Left ventricle myocardium superior (tissue), 1 donor: ENCODE measurements around the gene LRRC4C. TPM values are rescaled to one million over a fixed set of nuclear protein-coding genes. Genes with fewer than 3 reads are reported as not detected.

ENCODE experiments used
- ATAC-seq: fragments of 200-7000 bp; cut with Tn5 transposase; one replicate; pipeline ENCODE4 v1.9.1; 2020; ENCODE audit warnings: mild to moderate bottlenecking, moderate library complexity
- DNase-seq: peaks from one replicate; pipeline ENCODE4 v3.0.0-alpha.2; 2020
- intact Hi-C: fragments of 100-400 bp; cut with micrococcal nuclease; formaldehyde crosslinking; loops from one replicate; pipeline ENCODE4 v1.11.0; 2022
- total RNA-seq: library from RNA; stranded (reverse); fragmentation: NEBNext Ultra II Directional; extraction: Animal tissue kit (Norgen Biotek cat#: 25700); gene quantifications from one replicate; pipeline ENCODE4 v1.2.1, GENCODE V29; 2021
- donor health status: DM: no; HTN: yes; CAD: no; lungs with severe emphysema.

The LRRC4C gene
- total RNA-seq, 1 donor from 2014 or later: 0.57 TPM

DNA sequence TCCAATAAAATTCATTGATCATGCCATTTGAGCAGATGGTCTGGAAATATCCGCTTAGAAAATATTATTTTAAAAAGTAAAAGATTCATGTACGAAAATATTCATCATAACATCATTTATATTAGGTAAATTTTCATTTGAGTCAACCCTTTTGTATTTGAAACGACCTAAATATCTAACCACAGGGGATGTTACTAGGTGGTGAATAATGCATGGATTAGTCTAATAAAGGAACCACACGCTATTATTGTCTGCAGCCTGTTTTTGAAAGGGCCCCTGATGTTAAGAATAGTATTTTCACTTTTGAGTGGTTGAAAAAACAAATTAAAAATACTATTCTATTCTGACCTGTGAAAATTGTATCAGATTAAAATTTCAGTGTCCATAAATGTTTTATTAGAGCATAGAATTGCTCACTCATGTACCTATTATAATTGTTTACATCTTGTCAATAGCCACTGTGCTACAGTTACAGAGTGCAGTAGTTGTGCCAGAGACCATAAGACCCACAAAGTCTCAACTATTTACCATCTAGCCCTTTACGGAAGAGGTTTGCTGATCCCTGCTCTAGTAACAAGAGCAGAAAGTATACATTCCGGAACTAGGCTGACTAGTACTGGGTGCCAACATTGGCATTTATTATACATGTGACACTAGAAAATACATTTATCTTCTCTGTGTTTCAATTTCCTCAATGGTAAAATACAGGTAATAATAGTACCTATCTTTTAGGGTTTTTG, 176.1 kb downstream of the LRRC4C start:
- DNase-seq: no peak
- ATAC-seq: no peak
- intact Hi-C loops: no loop called here

DNA sequence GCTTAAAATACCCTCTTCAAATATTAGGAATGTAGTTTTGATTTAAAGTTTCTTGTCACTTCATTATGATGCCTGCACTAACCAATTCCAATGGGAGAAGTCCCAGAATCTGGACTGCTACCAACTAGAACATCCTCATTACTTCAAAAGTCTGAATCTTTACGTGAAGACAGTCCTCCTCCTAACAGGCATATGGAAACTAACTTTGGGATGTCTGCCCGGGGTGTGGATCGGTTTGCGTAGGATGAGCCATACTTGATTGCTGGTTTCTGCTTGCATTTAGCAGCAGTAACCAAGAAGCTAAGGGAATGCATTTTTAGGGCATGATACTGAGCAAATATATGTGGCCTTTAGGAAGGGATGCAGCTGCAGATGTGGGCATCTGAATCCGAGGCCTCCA, 177.1 kb downstream of the LRRC4C start:
- intact Hi-C loops: no loop called here
- no peak for DNase-seq
- no peak for ATAC-seq

DNA sequence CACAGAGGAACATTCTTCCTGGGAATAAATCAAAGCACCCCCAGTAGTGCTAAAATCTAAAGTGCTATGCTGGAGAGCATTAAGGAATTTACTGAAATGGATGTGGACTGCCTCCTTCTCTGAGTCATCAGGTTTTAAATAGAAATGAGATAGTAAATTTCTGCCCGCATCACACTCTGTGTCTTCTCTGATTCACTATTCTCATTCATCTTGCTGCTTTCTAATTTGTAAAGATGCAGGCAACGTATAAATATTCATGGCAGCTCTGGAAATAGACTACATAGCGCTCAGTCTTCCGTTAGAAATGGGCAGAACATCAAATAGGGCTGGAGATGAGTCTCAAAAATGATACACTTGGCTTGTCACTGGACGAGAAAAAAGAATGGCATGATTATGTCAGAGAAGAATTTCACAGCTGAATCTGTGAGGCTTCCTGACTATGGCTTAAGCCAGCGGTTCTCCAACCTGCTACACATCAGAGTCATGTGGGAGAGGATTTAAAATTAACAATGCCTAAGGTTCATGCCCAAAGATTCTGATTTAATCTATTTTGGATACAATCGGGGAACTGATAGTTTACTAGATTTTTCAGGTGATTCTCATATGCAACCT, 178.2 kb downstream of the LRRC4C start:
- intact Hi-C loops: no loop called here
- peak; percentile 83 for ATAC-seq
- DNase-seq: no peak

DNA sequence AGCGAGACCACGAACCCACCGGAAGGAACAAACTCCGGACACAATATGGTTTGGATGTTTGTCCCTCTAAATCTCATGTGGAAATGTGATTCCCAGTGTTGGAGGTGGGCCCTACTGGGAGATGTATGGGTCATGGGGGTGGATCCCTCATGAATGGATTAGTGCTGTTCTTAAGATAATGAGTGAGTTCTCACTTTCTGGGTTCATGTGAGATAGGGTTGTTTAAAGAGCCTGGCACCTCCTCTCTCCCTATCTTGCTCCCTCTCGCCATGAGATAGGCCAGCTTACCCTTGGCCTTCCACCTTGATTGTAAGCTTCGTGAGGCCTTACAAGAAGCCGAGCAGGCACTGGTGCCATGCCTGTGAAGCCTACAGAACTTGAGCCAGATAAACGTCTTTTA, 184.6 kb downstream of the LRRC4C start:
- no peak for ATAC-seq
- intact Hi-C loops: no loop called here

DNA sequence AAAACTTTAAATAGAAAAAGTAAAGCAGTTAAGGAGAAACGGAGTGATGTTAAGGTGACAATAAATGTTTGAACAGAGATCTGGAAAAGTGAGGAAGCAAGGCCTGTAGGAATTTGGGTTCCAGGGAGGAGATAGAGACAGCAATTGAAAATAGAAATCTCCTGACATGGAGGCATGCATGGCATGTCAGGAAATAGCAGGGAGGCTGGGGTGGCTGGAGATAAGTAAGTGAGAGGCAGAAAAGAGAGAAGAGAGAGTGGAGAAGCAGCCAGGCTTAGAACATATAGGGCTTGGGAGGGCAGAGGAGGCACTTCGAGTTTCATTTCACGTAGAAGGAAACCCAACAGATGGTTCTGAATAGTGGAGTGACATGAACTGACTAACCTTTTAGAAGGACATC, 185.5 kb downstream of the LRRC4C start:
- ATAC-seq (peak; percentile 27), DNase-seq (no peak)
- intact Hi-C loops: no loop called here

More for the DNA sequence above, 184.6 kb downstream of the LRRC4C start:
- no peak for DNase-seq

DNA sequence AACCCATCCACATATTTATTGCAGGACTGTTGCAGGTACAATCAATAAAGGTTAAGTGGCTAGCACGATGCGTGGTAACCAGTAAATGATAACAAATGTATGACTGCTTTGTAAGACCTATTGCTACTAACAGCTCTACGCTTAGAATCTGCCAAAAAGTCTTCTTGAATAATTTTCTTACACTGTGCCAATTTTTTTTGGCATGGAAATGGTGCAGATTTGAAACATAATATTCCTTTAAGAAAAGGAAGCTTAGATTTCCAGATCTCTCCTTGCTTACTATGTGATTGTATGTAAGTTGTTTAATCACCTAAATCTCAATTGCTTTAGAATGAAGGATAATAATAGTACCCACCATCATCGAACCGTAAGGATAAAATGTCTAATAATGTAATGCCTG, 192.0 kb downstream of the LRRC4C start:
- intact Hi-C loops: no loop called here
- ATAC-seq: no peak
- no peak for DNase-seq

DNA sequence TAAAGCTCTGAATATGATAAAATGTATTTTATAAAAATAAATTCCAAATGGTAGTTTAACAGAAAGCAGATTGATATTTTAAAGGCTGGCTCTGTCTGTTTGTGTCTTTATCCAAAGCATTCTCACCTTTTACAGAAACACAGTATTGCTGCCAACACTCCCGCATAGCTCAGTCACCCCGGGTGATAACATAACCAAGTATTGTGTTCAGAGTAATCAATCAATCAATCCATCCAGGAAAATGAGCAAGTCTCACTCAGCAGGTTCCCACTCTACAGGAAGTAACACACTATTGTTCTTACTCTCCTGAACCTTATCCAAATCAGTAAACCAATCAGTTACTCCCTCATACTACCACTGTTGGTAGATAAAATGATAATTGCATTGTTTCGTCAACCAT, 203.4 kb downstream of the LRRC4C start:
- intact Hi-C loops: no loop called here
- ATAC-seq: no peak
- no peak for DNase-seq

DNA sequence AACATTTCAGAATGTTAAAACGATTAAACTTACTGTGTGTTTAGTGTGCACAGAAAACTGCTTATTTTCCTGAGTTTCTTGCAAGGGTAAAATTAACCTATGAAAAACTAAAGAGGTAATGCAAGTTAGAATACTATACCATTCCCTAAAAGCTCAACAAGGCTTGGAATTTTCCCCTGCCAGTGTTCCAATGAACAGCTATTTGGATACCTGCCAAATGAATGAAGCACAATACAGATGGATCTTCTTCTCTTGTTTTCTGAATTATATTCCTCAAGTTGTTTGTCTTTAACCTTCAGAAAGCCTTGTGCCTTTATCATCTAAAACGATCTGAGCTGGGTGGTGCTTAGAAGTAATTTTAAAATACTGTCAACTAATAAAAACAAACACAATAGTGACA, 204.5 kb downstream of the LRRC4C start:
- ATAC-seq: no peak
- DNase-seq: no peak
- intact Hi-C loops: no loop called here

DNA sequence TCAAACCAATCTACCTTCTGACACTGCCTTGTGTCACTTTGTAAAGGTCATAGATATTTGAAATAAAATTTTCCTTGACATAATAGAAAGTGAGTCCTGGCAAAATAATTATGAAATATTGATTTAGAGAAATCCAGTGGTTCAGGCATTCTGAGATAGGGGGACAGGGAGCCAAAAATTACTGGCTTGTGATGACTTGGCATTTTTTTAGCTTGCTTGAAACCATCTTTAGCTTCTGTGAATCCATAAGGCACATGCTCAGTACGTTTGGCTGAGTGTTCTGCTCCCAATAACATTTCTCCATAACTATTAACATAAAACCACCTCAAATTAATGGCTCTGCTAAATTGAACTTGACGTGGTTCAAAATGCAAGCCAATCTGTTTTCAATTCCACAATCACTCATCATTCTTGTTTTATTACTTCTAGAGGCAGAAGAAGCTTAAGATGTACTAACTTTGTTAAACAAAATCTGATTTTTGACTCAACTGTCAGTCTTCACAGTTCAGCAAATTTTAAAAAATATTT, 209.0 kb downstream of the LRRC4C start:
- no peak for DNase-seq
- ATAC-seq: no peak
- intact Hi-C loops: no loop called here

DNA sequence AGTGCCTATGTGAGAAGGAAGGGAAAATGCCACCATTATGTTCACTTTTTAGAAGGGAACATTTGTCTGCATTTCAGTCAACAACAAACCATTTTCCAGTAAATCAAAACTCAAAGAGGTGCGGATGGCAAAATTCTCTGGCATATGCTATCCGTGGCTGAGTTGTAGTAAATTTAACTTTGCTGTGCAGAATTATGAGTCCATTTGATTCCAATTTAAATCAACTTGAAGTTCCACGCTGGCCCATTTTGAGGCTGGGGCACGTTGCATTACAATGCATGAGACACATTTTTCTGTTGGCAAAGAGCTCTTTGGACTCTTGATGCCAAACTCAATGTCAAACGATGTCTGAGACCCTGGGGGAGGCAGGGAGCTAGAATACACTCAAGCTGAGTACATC, 211.8 kb downstream of the LRRC4C start:
- intact Hi-C loops: no loop called here
- no peak for ATAC-seq
- no peak for DNase-seq

DNA sequence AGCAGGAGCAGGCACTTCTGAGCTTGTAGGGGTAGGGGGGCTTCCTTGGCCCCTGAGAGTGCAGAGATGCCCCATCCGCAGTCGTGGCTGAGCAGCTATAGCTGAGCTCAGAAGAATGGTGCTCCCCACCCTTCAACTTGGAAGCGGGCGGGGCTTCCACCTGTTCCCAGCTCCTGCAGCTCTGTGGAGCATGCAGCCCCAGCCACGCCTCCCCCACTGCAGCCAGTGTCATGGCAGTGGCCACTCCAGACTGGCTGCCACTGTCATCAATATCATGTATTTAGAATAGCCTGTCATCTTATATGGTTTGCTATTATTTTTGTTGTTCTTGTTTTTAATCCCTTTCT, 213.1 kb downstream of the LRRC4C start:
- ATAC-seq (no peak), DNase-seq (peak; percentile 10)
- intact Hi-C loops: no loop called here

DNA sequence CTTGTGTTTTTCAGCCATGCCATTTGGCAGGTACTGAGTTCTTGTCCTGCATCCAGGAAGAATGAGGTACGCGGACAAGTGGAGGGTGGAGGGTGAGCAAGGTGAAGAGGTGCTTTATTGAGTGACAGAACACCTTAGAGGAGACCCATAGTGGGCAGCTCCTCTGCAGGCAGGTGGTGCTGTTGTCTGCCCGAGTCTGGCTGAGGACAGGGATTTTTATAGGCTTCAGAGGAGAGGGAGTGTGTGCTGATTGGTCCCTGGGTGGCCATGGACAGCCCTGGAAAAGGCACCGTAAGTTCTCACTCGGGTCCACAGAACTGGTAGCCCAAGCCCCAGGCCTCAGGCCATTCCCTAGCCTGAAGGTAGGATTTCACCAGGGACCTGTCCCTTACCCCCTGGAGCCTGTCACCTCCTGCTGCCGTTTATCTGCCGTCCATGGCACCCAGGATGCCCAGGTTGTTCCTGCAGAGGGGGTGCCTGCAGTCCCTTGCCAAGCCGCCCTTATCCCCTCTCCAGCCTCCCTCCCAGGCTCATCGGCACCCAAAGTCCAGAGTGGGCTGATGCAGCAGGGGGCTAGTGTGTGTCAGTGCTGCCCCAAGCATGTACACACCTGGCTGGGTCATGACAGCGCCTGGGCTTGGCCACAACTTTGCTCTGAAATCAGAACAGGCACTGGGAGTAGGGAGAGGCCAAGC, 213.6 kb downstream of the LRRC4C start:
- DNase-seq (peak; percentile 22), ATAC-seq (peak; percentile 73)
- intact Hi-C loops: no loop called here

DNA sequence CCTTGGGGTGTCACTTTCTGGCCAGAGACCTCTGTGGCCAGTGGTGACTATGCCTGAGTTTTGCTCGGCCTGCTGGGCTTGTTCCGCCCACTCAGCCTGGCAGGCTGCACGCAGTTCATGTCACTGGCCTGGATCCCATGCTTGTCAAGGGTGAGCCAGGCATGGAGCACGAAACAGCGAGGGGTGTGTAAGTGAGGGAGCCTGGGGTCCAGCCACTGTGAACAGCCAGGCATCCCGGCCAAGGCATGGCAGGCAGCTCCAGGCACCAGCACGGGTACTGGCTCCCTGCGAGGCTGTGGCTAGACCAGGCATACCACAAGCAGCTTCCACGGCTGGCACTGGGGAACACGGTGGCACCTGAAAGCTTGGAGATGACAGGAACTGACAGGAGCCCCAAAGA, 214.3 kb downstream of the LRRC4C start:
- ATAC-seq (peak; percentile 15), DNase-seq (peak; percentile 14)
- intact Hi-C loops: no loop called here

DNA sequence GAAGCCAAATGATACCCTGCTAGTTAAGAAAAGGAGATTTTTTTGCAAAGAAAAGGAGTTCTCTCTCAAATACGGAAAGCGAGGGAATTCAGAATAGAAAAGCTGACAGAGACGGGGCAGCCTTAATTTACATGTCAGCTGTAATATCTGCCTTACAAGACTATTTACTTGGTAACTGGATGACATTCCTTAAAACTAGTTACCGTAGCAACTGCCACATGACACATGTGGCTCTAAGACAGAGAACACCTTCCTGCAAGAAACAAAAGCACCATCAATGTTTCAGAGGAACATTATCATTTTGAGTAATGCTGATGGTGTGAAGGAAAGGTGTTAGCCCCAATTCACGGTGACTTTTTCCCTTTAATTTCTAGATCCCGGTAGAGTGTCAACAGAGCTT, 222.1 kb downstream of the LRRC4C start:
- no peak for ATAC-seq
- no peak for DNase-seq
- intact Hi-C loops: no loop called here

DNA sequence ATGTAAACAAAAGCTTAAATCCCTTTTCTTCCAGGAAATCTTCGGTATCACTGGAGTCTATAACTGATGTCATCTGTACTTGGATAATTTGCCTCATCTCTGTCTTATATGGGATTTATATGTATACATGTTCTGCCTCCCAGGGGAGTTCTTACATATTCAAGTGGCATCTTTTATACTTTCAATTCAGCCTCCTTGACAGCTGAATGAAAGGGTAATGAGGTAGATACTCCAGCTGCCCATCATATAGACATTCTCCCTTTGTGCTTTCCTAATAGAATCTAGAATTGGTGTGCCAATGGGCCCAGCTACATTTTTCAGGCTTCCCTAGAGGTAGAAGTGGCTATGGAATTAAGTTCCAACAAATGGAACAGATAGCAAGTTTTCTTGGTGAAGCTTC, 223.8 kb downstream of the LRRC4C start:
- no peak for ATAC-seq
- intact Hi-C loops: no loop called here
- no peak for DNase-seq

DNA sequence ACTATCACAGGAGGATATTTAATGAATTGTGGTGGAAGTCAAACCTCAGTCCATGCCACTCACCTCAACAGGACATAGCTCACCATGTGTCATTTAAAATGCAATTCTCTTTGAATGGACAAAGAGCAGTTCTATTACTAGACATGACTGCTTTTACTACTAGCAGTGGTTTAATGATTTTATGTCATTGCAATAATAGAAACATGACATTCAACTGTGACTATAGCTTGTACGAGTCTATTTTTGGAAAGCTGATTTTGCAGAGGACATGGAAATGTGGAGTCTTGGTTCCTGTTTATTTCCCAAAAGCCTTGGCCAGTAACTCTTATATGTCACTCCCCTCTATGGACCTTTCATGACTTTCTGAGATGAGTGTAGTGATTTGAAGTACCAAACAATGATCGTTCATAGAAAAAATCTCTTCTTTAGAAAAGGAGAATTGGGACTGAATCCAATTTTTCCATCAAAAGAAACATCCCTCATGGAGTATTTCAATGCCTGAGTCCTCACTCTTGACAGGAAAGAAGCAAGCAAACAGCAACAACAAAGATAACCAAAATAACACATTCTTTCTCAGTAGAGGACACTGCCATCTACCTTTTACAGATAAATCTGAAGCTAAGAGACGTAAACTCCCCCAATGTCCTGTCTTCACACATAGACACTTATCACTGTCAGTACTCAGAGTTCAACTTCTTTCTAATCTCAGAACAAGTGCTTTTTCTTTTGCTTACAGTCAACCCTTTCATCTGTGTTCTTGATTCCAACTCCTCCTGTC, 233.4 kb downstream of the LRRC4C start:
- DNase-seq (no peak), ATAC-seq (no peak)
- intact Hi-C loops: no loop called here

DNA sequence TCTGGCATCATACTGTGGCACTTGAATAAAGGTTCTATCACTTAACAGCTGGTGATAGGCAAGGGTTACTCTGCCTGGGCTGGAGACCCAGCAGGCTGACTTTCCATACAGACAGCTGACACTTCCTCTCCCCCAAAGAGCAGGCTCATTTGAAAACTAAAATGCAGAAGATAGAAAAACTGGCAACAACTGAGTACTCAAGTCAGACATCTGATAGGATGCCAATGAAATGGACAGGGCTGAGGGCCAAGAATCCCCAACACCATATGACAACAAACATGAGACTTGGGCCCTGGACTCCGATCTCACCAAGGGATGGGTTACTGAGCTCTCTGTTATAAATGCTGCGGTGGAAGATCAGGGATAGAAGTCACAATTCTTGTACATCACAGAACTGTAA, 237.2 kb downstream of the LRRC4C start:
- intact Hi-C loops: no loop called here
- DNase-seq: no peak

DNA sequence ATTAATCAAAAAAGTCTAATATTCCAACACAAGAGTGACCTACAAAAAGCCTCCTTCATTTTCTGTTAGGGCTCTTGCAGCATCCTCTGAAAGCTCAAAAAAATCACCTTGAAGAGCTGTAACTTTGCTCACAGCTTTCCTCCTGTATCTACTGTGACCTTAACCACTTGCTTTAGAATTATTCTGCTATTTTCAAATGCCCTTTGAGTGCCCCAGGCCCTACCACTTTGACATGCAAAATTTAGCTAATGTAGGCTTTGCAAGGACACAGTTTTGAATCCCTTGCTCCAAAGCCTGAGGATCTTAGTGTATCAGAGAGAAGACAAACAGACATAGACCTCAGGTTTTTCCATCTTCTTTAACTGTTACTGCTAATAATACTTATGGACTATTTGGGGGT, 253.1 kb downstream of the LRRC4C start:
- no peak for ATAC-seq
- DNase-seq: no peak
- intact Hi-C loops: no loop called here

More for the DNA sequence above, 237.2 kb downstream of the LRRC4C start:
- ATAC-seq: no peak

DNA sequence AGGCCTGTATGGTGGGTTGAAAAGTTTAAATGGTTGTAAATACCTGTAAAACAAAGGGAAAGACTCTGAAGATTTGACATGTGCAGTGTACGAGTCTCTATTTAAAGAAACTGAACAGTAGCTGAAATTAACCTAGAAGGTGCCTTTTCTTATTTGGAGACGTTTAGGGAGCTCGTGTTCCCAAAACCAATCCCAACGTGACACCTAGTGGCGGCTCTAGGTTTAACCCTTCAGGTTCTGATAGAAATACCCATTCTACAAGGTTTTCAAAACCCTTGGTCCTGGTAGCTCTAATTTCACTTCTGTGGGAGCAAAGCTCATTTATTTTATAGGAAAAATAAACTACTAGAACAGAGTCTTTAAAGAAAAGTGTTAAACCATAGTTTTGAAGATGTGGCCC, 258.3 kb downstream of the LRRC4C start:
- no peak for DNase-seq
- ATAC-seq: no peak
- intact Hi-C loops: no loop called here
